ENCODE data around the gene HYAL3.
"Not testable (repeated sequence)": the region's sequence is repeated elsewhere in the genome, so short reads cannot be mapped to it uniquely, and the experiment has no call there.

HYAL3 gene

DNA sequence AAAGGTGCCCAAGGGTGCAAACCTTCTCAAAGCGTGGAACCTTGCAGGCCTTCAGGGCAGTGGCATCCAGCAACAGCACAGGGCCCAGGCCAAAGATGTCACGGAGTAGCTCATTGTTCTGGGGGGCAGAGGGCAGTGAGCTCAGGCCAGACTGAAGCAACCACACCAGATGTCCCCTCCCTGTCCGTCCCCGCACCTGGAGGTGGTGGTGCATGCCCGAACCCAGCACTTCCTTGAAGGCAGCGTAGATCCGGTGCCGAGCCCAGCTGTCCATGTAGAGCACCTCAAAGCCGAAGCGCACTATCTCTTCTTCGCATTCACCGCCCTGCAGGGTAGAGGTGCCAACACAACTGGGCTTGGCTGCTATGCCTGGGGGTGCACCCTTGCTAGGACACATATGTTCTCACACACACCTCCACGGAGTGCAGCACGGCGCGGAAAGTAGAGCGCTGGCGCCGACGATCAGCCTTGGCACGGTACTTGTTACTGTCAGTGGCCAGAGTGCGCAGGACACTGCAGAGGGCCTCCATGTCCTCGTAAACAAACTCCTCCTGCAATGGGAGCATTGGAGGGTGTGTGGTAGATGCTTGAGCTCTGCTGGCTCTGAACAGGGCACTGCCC is 10.7 kb downstream of the HYAL3 start:
- peak; percentile 33 for DNase-seq

DNA sequence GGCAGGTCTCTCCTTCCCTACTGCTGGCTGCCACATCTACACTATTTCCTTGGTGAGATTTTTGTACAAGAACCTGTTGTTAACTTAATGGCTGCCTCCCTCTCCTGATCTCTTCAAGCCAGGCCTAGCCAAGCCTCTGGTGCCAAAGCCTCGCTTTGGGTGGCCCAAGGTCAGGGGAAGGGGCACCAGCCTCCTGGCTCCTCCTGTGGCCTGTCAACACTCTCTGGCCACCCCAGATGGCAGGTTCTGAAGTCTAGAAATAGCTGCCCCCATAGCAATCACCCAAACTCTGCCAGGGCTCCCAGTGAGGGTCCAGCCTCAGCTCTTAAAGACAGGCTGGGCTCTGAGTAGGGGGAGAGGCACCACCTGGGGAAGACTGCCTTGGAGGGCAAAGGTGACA is 11.9 kb downstream of the HYAL3 start:
- DNase-seq: peak; percentile 38

DNA sequence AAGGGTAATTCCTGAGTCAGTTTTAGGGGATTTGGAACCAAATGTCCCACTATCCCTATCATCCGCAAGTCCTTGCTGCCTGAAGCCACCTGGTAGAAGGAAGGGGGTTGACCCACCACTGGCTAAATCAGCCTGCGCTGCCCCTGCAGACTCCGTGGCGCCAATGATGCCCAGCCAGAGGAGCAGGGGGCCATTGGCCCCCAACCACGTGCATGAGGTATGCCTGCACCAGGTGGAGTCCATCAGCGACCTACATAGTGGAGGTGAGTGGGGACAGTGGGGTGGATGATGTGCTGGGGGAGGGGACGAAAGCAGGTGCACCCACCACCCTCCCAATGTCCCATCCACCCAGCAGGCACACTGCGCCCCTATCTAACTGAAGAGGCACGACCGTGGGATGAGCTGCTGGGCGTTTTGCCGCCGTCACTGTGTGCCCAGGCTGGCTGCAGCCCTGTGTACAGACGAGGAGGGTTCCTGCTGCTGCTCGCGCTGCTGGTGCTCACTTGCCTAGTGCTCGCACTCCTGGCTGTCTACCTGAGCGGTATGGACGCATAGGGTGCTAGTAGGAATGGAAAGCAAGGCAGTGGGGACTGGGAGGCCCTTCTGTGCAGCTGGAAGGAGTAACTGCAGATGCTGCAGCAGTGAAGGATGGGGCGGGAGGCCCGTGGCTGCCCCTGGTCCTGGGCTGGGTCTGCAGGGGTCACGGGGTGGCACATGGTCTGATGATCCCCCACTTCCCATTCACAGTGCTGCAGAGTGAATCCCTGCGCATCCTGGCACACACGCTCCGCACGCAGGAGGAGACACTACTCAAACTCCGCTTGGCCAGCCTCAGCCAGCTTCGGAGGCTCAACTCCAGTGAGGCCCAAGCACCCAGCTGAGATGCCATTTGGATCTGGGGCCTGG is 12.6 kb downstream of the HYAL3 start:
- peak; percentile 48 for DNase-seq

DNA sequence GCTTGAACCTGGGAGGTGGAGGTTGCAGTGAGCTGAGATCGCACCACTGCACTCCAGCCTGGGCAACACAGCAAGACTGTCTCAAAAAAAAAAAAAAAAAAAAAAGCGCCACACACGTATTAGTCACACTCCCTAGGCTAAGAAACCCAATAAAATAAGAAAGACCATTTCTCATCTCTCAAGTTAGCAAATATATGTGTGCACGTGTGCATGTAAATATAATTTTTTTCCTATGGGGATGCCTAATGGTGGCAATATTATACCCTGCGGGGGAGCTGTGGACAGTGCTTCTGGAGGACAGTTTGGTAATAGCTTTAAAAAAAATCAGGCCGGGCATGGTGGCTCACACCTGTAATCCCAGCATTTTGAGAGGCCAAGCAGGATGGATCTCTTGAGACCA is 15.1 kb downstream of the HYAL3 start:
- peak; percentile 30 for DNase-seq

DNA sequence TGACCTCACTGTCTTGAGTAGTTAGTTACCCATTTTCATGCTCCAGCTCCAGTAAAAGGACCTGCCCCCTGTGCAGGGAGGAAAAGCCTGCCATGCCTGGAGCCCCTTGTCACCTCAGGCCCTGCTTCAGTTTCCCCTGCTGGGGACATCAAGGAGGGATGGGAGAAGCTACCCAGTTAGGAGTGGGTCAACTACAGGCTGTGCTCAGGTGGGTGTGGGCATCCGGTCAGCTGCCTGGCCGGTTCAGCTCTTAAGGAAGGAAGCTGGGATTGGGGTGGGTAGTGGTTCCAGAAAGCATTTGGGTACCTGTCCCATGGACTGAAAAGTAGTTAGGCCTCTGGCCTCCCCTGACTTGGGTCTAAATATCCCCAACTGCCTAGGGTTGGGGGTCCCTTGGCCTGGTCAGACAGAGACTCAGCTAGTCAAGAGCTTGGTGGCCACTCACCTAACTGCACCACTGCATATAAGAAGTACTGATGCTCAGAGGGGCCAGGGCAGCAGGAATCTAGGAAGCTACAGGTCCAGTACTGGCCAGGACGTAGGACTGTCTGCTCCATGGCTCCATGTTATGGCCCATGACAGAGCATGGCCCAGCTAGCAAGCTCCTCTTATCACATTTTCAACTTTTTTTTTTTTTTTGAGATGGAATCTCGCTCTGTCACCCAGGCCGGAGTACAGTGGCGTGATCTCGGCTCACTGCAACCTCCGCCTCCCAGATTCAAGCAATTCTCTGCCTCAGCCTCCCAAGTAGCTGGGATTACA is 19.8 kb downstream of the HYAL3 start:
- DNase-seq: no peak

DNA sequence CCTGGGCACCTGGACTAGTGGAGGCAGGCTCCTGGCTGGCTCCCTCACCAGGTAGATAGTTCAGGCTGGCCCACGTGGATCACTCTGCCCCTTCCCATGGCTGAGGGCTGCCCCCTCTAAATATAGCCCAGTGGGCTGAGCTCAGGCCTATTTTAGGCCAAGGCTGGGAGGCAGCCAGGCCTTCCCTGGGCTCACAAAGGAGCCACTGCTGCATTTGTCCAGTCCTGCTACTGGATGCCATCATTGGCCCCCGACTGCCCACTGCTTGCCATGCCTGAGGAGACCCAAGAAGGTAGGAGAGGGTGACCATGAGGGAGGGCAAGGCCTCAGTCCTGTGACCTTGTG is 20.4 kb downstream of the HYAL3 start, which contains the start of gene LSMEM2:
Gene LSMEM2 (plus strand): TSS at position 208 of the 345 bp plus-strand sequence. CDS start 27 bp downstream, at position 235.
- DNase-seq: no peak

DNA sequence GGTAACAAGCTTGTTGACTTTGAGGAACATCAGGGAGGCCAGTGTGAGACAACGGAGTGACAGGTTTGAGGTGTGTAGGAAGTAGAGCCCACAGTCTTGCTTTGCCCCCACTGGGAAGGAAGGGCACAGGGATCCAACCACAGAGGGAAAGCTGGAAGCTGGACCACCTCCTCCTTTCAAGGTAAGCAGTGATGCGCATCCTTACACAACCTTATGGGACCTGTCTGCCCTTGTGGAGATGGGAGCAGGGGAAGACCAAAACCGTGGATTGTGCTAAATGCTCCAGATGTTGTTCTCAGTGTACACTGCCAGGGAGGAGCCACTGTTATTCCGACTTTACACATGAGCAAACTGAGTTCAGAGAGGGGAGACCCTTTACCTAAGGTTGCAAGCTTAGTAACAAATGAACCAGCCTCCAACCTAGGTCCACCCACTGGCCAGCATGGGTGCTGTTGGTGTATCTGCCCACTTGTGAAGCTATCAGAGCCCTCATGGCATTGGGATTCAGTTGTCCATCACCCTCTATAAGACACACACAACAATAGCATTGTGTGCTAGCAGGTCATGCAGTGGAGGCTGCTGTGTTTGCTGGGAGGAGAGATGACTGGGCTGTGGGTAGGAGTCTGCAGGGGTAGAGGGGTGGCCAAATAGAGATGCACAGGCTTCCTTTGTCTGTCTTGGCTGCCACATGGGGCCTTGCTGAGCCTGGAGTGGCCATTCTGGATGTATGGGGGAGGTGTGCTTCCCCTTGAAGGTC is 20.9 kb downstream of the HYAL3 start:
- no peak for DNase-seq

DNA sequence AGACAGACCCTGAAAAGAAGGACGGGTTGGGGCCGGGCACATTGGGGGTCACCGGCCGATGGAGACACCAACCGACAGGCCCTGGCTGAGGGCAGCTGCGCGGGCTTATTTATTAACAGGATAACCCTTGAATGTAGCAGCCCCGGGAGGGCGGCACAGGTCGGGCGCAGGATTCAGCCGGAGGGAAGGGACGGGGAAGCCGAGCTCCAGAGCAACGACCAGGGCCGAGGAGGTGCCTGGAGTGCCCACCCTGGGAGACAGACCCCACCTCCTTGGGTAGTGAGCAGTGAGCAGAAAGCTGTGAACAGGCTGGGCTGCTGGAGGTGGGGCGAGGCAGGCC is 22.5 kb downstream of the HYAL3 start:
- DNase-seq: no peak

DNA sequence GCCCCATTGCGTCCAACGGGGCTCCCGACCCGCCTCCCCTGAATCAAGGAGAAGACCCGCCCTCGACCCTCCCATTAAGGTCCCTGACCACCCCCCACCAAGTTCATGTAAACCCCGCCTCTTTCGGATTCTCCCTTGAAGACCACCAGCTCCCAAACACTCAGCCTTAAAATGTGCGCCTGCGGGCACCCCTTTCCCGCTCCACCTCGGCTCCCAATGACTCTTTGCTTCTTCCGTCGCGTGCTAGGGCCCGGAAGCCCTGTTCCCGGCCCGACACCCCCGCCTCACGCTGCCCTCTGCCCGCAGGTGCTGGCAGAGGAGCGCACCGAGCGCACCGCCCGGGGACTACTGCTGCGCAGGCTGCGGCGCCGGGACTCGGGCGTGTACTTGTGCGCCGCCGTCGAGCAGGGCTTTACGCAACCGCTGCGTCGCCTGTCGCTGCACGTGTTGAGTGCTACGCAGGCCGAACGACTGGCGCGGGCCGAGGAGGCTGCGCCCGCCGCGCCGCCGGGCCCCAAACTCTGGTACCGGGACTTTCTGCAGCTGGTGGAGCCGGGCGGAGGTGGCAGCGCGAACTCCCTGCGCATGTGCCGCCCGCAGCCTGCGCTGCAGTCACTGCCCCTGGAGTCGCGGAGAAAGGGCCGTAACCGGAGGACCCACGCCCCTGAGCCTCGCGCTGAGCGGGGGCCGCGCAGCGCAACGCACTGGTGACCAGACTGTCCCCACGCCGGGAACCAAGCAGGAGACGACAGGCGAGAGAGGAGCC is 23.0 kb downstream of the HYAL3 start:
- no peak for DNase-seq

DNA sequence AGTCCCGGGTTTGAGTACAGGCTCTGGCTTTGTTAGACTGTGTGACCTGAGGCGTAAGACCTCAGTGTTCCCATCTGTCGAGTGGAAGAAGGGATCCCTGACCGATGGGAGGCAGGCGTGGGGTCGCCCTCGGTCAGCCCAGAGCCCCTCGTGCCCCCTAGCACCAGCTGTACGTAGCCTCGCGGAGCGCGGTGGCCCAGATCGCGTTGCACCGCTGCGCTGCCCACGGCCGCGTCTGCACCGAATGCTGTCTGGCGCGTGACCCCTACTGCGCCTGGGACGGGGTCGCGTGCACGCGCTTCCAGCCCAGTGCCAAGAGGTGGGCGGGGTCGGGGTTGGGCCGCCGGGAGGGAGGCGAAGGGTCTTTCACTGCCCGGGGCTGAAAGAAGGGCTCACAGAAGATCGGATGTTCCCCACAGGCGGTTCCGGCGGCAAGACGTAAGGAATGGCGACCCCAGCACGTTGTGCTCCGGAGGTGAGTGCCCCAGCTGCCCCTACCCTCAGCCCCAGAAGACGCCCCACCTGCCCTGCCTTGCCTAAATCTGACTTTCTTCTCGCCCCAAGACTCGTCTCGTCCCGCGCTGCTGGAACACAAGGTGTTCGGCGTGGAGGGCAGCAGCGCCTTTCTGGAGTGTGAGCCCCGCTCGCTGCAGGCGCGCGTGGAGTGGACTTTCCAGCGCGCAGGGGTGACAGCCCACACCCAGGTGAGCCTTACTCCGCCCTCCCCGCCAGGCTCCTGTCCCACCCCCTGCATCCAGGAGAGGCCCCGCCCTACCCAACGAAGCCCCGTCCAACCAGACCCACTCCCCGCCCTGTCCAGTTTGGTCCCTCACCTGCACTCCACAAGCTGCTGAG is 23.8 kb downstream of the HYAL3 start:
- DNase-seq: no peak

DNA sequence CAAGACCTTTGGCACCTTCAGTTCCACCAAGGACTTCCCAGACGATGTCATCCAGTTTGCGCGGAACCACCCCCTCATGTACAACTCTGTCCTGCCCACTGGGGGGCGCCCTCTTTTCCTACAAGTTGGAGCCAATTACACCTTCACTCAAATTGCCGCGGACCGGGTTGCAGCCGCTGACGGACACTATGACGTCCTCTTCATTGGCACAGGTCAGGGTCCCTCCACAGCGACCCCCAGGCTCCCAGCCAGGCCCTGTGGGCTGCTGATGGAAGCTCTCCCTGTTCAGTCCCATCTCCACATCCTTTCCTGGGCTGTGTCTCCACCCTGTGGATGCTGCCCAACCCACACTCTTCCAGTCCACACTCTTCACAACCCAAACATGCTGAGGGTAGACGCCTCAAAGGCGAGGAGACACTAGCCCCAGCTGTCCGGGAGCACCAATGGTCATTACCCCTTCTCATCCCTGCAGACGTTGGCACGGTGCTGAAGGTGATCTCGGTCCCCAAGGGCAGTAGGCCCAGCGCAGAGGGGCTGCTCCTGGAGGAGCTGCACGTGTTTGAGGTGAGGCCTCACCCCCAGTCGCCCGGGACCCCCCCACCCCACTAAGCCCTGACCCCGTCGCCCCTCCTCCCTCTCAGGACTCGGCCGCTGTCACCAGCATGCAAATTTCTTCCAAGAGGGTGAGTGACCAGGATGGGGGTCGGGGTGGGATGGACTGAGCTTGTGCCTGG is 24.7 kb downstream of the HYAL3 start:
- peak; percentile 87 for DNase-seq

DNA sequence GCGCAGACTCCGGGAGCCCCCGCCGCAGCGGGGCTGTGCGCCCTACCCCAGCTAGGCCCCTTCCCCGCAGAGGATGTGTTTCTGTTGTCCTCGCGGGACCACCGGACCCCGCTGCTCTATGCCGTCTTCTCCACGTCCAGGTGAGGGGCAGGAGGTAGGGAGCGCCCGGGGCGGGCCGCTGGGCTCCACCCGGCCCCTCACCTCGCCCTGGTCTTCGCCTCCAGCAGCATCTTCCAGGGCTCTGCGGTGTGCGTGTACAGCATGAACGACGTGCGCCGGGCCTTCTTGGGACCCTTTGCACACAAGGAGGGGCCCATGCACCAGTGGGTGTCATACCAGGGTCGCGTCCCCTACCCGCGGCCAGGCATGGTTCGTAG is 25.5 kb downstream of the HYAL3 start:
- DNase-seq: no peak

DNA sequence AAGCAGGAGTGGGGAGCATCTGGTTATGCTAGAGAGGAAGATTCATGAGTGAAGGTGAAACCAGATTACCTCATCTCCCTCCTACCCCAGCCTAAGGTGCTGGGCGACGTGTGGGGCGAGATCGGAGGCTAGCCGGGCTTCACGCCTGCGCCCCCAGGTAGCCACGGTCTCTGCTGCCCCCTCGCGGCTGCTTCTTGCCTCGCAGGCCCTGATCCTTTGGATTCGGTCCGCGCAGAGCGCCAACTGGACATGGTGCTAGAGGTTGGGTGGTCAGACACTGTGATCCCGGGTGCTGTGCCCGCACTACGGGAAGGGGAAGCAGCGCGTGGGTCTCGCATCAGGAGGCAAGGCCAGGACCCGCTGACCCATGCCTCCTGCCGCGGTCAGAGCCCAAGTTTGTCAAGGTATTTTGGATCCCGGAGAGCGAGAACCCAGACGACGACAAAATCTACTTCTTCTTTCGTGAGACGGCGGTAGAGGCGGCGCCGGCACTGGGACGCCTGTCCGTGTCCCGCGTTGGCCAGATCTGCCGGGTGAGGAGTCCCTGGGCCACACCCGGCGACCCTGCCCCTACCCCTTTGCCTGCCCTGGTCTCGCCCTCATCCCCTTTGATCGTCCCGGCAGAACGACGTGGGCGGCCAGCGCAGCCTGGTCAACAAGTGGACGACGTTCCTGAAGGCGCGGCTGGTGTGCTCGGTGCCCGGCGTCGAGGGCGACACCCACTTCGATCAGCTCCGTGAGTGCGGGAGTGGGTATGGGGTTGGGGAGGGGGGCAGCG is 26.1 kb downstream of the HYAL3 start:
- peak; percentile 93 for DNase-seq

DNA sequence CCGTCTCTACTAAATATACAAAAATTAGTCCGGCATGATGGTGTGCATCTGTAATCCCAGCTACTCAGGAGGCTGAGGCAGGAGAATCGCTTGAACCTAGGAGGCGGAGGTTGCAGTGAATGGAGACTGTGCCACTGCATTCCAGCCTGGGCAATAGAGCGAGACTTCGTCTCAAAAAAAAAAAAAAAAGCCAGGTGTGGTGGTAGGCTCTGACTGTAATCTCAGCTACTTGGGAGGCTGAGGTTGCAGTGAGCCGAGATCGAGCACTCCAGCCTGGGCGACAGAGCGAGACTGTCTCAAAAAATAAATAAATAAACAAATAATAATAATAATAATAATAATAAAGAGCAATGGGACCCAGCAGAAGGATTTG is 26.7 kb downstream of the HYAL3 start:
- not testable (repeated sequence) for DNase-seq

DNA sequence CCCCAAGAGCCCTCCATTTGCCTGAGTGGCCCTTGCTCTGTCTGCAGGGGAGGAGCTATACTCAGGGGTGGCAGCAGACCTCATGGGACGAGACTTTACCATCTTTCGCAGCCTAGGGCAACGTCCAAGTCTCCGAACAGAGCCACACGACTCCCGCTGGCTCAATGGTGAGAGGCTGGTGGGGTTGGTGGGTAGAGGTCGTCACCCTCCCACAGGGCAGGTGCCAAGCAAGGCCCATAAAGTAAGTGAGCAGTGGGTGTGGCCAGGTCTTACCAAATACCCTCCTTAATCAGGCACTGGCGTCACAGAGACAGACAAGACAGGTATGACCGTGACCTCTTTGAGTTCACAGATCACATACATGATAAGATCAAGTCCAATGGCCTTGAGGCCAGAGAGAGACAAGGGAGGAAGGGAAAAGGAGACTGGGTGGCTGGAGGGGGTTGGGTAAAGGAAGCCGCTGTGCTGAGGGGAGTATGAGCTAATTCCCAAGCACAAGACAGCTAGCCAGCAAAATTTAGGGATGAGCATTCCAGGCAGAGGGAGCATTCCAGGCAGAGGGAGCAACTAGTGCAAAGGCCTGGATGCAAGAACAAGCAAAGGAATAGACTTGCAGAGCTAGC is 27.8 kb downstream of the HYAL3 start:
- DNase-seq: peak; percentile 82

DNA sequence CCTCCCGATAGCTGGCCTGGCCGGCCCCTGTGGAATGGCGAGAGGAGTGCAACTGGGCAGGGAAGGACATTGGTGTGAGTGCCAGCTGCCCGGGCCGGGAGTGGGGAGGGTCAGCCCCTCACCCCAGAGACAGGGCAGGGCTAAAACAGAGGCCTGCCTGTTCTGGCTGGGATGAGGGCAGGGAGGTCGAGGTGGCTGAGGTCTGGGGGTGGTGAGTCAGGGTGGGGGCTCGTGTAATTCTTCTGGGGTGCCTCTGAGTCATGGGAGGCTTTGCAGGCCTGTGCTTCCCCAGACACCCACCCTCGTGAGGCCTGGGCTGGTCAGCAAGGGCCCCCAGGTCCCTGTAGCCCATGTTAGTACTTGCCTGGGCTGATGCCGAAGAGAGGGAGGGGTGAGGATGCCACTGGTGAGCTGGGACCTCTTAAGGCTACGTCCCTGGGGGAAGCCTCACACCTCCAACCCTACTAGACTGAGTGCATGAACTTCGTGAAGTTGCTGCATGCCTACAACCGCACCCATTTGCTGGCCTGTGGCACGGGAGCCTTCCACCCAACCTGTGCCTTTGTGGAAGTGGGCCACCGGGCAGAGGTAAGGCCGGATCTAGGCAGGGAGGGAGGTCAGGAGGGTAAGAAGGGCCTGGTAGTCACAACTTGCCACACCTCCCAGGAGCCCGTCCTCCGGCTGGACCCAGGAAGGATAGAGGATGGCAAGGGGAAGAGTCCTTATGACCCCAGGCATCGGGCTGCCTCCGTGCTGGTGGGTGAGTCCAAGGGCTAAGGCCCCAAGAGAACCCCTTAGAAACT is 28.6 kb downstream of the HYAL3 start:
- DNase-seq: no peak

DNA sequence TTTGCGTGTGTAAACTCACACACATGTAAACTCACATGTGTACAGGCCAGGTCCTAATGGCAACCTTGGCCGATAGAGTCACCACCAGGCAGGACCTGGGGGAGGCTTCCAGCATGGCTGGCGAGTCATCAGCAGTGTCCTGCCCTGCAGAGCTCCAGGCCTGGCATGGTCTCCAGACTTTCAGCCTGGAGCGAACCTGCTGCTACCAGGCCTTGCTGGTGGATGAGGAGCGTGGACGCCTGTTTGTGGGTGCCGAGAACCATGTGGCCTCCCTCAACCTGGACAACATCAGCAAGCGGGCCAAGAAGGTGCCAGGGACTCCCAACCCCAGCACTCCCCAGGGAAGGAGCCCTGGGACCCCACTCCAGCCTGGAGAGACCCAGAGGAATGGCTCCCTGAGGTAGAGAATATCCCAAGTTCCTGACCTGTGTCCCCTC is 29.2 kb downstream of the HYAL3 start:
- DNase-seq: peak; percentile 78

DNA sequence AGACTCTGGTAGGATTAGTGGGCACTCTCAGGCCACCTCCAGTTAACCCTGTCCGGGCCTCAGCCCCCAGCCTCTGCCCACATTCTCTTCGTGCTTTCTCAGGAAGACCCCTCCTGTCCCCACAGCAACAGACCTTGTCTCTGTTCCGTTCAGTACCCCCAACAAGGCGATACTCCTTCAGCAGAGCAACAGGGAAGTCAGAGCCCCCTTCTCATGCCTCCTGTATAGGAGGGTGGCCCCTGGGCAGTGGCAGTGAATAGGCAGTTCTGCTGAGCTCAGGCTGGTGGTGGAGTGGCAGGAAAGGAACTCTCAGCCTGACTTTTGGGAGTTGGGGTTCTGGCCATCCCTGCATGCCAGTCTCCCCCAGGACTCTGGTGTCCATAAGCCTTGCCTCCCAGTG is 29.7 kb downstream of the HYAL3 start:
- DNase-seq: no peak

All from islet precursor cell (in vitro differentiated cells).